ENCODE results near the gene ACKR3. TPM values are rescaled to one million over a fixed set of nuclear protein-coding genes. Genes with fewer than 3 reads are reported as not detected.
A peak's percentile ranks its signal among the peaks of the same experiment; 100 is the strongest.

ACKR3 gene
- total RNA-seq, 3 donors from 2014 or later: 0.16 to 0.73 (median 0.33) TPM

DNA sequence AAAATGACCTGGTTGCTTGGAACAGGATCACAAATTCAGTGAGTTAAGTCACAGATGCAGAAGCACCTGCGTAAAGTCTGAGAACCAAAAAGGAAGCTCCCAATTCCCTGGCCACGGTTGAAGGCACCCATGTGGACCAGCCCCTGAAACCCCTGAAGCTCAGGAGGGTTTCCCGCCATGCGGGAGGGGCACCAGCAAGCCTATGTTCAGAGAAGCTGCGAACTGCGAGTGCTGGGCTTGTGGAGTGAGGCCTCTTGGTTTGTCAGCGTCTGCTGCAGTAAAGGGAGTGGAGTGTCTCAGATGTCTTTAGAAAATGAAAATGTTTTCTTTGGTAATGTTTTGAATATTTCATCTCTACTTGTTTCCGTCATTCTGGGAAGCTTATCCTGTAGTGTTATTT lies 16.1 kb upstream of the ACKR3 start:
- DNase-seq (no peak), ATAC-seq (no peak)
- Mint-ChIP-seq H3K27me3 (ENCODE audit: low read depth) (no peaks in the 10 kb centered on the region), H3K36me3 (ENCODE audit: insufficient read depth) (peaks cover 9% of the 10 kb centered on the region), H3K4me3 (no peak overlapping the region), H3K4me1 (ENCODE audit: low read depth) (peaks cover 81% of the 10 kb centered on the region), H3K9me3 (peaks cover 10% of the 10 kb centered on the region)

DNA sequence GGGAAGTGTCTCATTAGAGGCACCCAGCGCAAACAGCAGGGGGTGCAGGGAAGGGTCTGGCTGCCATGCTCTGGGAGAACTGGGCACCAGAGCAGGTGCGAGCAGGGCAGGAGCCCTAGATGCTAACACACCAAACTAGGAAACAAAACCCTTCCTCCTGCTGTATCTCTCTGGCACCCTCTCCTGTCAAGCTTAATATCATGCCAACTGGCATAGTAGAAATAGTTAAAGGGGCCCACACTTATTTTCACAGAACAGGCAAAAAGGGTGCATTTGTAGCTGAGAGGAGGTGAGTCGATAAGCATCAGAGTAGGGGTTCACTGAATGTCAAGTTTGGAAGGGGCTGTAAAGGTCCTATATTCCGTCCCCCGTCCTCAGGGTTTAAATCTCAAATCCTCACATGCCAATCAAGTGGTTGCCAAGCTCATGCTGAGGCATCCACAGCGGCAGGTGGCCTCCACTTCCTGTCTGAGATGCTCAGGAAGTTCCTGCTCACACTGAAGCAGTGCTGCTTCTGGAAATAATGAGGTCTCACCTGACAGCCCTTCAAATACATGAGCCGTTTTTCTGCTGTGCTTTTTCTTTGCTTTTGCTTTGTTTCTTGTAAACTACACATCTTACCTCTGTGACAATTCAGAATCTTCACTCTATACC lies 14.9 kb upstream of the ACKR3 start:
- no peak for DNase-seq
- Mint-ChIP-seq H3K4me1 (ENCODE audit: low read depth) (peaks cover 79% of the 10 kb centered on the region), H3K4me3 (no peak overlapping the region), H3K36me3 (ENCODE audit: insufficient read depth) (peaks cover 9% of the 10 kb centered on the region), H3K9me3 (peaks cover 10% of the 10 kb centered on the region), H3K27me3 (ENCODE audit: low read depth) (no peaks in the 10 kb centered on the region)
- no peak for ATAC-seq

DNA sequence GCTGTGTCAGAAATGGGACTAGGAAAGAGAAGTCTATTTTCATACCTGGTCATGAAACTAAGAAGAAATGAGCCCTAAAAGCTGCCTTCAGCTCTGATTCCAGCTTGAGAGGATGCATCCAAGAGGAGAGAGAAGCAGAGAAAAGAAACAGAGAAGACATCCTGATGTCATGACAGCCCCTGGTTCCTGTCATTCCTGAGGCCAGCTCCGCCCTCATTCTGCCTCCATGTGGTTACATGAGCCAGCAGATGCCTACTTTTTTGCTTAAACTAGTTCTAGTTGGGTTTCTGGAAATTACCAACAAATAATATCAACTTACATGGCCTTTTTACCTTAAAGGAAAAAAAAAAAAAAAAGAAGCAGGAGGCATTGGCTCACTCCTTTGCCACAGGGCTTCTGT lies 14.1 kb upstream of the ACKR3 start:
- H3K9me3 Mint-ChIP-seq: peaks cover 10% of the 10 kb centered on the region
- no peak overlapping the region for H3K4me3 Mint-ChIP-seq
- peaks cover 77% of the 10 kb centered on the region for H3K4me1 Mint-ChIP-seq (ENCODE audit: low read depth)

DNA sequence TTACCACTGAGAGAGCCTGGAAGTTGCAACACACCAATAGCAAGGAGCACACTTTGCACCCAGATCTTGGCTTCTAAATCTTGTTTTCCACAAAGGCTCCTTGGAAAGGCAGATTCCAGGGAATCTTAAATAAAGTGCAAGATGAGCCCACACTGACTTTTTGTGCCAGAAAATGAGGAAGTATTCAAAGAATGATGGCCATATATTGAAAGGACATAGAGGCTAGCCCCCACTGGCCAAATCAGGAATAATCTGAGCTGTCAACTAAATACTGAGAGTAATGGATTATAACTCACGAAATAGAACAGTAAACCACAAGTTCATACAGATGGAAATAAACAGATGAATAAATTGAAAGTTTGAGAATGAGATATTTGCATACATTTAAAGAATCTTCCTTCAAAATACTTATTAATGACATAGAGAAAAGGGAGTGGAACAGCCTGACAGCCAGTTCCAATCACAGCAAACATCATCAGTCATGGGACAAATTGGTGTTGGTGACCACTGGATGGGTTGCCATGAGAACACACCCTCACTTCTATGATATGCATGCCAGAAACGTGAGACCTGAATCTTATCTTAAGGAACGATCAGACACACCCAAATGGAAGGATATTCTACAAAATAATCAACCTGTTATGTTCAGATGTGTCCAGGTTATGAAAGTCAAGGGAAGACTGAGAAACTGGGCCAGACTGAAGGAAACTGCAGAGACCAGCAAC lies 12.2 kb upstream of the ACKR3 start:
- Mint-ChIP-seq H3K27me3 (ENCODE audit: low read depth) (no peaks in the 10 kb centered on the region), H3K9me3 (peaks cover 10% of the 10 kb centered on the region), H3K36me3 (ENCODE audit: insufficient read depth) (peaks cover 14% of the 10 kb centered on the region), H3K4me3 (no peak overlapping the region), H3K4me1 (ENCODE audit: low read depth) (peaks cover 58% of the 10 kb centered on the region)
- ATAC-seq (no peak), DNase-seq (no peak)

More for the DNA sequence above, 14.1 kb upstream of the ACKR3 start:
- DNase-seq: no peak
- no peaks in the 10 kb centered on the region for H3K27me3 Mint-ChIP-seq (ENCODE audit: low read depth)
- H3K36me3 Mint-ChIP-seq (ENCODE audit: insufficient read depth): peaks cover 9% of the 10 kb centered on the region
- no peak for ATAC-seq

DNA sequence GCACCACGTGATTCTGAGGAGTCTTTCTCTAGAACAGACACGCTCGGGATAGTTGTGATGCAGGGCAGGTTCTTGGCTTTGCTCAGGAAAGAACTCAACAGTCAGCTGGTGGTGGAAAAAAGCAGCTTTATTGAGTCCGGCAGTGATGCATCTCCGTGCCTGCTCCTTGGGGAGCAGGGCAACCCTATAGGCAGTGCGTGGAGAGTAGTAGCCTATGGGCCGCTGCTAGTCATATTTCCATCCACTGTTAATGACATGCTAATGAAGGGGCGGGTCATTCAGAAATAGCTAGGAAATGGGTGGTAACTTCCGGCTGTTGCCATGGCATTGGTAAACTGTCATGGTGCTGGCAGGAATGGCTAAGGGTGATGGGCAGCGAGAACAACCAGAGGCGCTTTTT lies 11.6 kb upstream of the ACKR3 start:
- peaks cover 19% of the 10 kb centered on the region for H3K36me3 Mint-ChIP-seq (ENCODE audit: insufficient read depth)
- ATAC-seq (no peak), DNase-seq (no peak)
- peaks cover 10% of the 10 kb centered on the region for H3K9me3 Mint-ChIP-seq
- H3K27me3 Mint-ChIP-seq (ENCODE audit: low read depth): no peaks in the 10 kb centered on the region
- H3K4me3 Mint-ChIP-seq: no peak overlapping the region
- peaks cover 53% of the 10 kb centered on the region for H3K4me1 Mint-ChIP-seq (ENCODE audit: low read depth)

DNA sequence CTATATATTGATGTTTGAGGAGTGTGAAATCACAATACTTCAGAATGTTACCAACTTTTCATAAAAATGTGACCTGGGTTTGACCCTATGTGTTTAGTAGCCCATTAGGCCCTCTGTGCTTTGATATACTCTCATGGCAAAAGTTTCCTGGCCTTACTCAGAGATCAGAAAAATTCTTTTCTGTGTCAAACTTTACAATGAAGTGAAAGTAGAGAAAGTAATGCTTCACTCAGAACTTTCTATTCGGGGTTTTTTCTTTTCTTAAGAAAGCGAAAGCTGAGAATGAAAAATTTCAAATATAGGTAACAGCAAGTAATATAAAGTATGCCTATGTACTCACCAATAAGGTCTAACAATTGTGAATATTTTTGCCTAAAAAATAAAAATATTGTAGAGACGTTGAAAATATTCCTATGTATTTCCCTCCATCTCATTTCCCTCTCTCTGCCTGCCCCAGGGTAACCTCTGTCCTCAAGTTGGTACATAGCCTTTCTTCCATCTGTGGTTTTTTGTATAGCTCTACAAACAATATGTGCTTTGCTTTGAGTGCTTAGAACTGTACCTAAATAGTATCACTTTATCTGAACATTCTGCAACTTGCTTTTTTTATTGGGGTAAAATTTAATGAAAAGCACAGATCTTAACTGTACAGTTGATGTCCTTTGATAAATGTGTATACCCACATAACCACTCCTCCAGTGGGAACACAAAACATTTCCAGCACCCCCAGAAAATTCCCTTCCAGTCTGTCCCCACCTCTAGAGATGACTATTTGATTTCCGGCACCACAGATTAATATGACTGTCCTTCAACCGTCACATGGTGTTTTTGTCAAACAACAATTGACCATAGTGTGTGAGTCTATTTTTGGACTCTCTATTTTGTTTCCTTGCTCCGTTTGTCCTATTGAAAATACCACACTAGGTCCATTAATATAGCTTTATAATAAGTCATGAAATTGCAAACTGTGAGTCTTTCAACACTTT lies 10.3 kb upstream of the ACKR3 start:
- Mint-ChIP-seq H3K36me3 (ENCODE audit: insufficient read depth) (peaks cover 18% of the 10 kb centered on the region), H3K4me1 (ENCODE audit: low read depth) (peaks cover 44% of the 10 kb centered on the region), H3K27me3 (ENCODE audit: low read depth) (no peaks in the 10 kb centered on the region), H3K4me3 (peak overlapping the region; percentile 42), H3K9me3 (peaks cover 3% of the 10 kb centered on the region)
- ATAC-seq (peak; percentile 72 to 79), DNase-seq (no peak)

DNA sequence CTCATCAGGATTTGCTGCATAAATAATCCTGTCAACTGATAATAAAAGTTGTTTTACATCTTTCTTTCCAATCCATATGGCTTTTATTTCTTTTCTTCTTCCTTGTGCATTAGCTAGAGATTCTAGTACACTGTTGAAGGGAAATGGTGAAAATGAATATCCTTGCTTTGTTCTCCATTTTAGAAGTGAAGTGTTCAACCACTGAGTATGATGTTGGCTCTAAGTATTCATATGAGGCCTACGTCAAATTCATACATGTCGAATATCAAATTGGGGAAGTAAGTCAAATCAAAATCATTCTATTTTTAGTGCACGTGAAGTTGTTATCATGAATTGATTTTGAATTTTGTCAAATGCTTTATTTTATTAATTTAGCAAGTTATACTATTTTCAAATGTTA lies 7.8 kb upstream of the ACKR3 start:
- H3K4me1 Mint-ChIP-seq (ENCODE audit: low read depth): peaks cover 29% of the 10 kb centered on the region
- H3K27me3 Mint-ChIP-seq (ENCODE audit: low read depth): no peaks in the 10 kb centered on the region
- no peak overlapping the region for H3K4me3 Mint-ChIP-seq
- no peak for ATAC-seq
- H3K36me3 Mint-ChIP-seq (ENCODE audit: insufficient read depth): peaks cover 19% of the 10 kb centered on the region
- H3K9me3 Mint-ChIP-seq: no peaks in the 10 kb centered on the region
- DNase-seq: no peak

DNA sequence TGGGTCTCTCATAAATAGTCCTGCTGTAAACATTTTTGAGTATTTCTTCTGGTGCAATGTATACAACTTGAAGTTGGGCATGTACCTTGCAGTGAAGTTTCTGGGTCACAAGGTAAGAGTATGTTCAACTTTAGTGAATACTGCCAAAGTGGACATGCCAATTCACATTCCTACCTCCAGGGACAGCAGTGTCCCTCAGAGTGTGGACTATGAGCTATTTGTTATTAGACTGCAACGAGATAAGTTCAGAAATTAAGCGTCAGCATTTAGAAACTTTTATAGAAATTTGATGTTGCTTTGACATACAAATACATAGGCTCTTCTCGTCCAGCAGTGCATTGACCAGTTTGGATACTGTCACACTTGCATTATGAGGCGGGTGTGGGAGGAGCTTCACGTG lies 7.2 kb upstream of the ACKR3 start:
- Mint-ChIP-seq H3K9me3 (no peaks in the 10 kb centered on the region), H3K27me3 (ENCODE audit: low read depth) (no peaks in the 10 kb centered on the region), H3K36me3 (ENCODE audit: insufficient read depth) (peaks cover 19% of the 10 kb centered on the region), H3K4me1 (ENCODE audit: low read depth) (peaks cover 28% of the 10 kb centered on the region), H3K4me3 (no peak overlapping the region)
- ATAC-seq (no peak), DNase-seq (no peak)

DNA sequence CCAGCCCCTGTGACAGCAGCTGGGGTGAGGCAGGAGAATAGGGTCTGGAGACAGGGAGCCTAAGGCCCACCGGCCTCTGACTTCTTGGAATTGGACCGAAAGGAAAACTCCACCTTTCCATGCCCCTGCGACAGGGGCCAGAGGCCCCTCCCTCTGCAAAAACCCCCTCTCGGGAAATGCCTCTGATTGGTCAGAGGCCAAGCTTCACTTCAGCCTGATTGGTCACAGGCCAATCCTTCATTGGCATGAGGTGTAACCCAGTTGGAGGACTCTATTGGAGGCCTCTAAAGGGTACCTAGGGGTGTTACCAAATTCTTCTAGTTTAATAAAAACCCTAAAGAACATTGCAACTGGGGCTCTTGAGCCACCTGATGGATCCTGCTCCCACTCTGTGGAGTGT lies 5.7 kb upstream of the ACKR3 start:
- Mint-ChIP-seq H3K27me3 (ENCODE audit: low read depth) (no peaks in the 10 kb centered on the region), H3K9me3 (no peaks in the 10 kb centered on the region), H3K4me1 (ENCODE audit: low read depth) (peaks cover 24% of the 10 kb centered on the region), H3K36me3 (ENCODE audit: insufficient read depth) (peaks cover 19% of the 10 kb centered on the region), H3K4me3 (no peak overlapping the region)
- ATAC-seq (no peak), DNase-seq (no peak)

DNA sequence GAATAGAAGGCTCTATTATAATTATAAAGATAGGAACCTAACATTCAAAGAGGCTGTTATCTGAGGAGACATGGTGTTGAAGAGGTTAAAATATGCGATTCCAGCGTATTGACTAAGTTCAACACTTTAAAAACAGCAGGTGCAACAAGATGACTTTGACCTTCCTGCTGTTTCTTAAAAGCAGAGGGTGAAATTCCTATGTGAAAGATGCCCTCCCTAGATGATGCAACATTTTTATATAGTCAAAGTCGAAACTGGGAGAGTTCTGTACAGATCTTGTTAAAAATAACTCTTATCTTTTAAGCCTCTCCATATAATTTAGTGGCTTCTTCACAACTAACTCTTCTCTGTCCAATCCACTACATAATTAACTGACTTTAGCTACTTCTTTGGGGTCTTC lies 4.4 kb upstream of the ACKR3 start:
- DNase-seq (no peak), ATAC-seq (no peak)
- Mint-ChIP-seq H3K4me3 (no peak overlapping the region), H3K9me3 (no peaks in the 10 kb centered on the region), H3K36me3 (ENCODE audit: insufficient read depth) (peaks cover 19% of the 10 kb centered on the region), H3K27me3 (ENCODE audit: low read depth) (no peaks in the 10 kb centered on the region), H3K4me1 (ENCODE audit: low read depth) (peaks cover 22% of the 10 kb centered on the region)

DNA sequence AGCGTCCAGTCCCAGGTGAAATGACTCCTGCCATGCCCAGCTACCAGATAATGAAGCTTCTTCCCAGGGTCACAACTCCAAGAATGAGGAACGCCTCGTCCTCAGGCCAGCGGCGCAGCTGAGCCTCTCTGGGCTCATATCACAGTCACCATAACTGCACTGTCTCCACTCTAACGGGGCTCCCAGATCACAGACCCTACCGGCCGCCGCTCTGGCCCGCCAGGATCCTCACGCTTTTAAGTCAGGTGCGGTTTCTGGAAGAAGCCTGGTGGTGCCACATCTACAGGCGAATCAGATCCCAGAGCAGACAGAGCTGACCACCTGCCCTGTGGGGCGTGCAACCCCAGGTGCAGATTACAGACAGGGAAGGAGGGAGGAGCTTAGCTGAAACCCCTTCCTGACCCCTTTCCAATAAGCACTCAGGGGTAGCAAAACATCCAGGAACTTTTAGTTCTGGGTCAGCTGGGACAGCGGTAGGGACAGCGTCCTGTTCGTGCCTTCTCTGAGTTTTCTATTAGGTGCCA lies 3.7 kb upstream of the ACKR3 start:
- Mint-ChIP-seq H3K27me3 (ENCODE audit: low read depth) (no peaks in the 10 kb centered on the region), H3K9me3 (no peaks in the 10 kb centered on the region), H3K4me3 (no peak overlapping the region), H3K36me3 (ENCODE audit: insufficient read depth) (peaks cover 14% of the 10 kb centered on the region), H3K4me1 (ENCODE audit: low read depth) (peaks cover 20% of the 10 kb centered on the region)
- DNase-seq (no peak), ATAC-seq (no peak)

DNA sequence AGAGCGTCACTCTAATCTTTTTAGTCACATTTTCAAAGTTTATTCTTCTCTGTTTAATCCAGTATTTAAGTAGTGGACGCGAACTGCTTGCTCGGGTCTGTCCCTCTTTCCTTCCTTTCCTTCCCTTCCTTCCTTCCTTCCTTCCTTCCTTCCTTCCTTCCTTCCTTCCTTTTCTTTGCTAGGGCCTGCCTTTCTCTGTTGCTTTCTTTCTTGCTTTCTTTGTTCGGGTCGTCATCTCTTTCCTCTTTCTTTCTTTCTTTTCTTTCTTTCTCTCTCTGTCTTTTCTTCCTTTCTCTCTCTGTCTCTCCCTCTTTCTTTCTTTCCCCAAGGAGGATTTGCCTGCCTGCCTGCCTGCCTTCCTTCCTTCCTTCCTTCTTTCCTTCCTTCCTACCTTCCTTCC lies 3.0 kb upstream of the ACKR3 start:
- DNase-seq (no peak), ATAC-seq (no peak)
- H3K27me3 Mint-ChIP-seq (ENCODE audit: low read depth): no peaks in the 10 kb centered on the region
- peaks cover 12% of the 10 kb centered on the region for H3K36me3 Mint-ChIP-seq (ENCODE audit: insufficient read depth)
- no peaks in the 10 kb centered on the region for H3K9me3 Mint-ChIP-seq
- H3K4me3 Mint-ChIP-seq: no peak overlapping the region
- H3K4me1 Mint-ChIP-seq (ENCODE audit: low read depth): peaks cover 20% of the 10 kb centered on the region

DNA sequence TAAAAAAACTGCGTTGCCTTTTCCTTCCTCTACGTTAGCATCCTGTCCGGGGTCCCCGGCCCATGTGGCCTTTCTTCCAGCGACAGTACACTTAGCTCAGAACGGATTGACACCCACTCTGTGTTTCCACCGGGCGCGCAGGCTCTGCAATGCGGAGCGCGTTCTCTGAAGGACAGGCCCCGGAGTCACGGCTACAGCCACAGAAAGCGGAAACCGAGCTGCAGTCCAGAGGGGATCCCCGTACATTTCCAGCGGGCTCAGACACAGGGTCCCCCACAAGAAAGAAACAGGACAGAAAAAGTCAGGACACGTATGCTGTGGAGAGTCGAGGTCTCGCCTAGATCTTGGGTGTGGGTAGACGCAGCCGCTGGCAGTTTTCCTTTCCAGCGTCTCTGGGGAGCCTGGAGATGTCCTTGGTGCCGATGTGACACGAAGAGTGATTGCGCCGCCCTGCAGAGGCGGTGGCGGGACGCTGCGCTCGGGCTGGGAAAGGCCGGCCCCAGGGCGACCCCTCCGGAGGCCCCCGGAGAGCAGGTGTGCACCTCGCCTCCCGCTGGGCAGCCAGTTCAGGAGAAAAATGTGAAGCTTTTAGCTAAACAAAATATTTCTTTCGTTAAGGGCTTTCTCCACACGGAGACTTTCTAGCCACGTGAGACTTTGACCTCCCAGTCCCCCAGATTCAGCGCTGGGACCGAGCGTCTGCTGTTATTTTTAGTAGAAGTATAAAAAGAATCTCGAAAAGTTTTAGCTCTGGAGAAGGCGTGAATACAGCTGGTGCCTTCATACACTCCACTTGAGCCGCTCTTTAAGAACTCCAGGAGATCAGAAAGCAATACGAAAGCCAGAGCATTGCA lies 1.3 kb upstream of the ACKR3 start:
- Mint-ChIP-seq H3K4me3 (peak overlapping the region; percentile 80), H3K36me3 (ENCODE audit: insufficient read depth) (peaks cover 5% of the 10 kb centered on the region), H3K27me3 (ENCODE audit: low read depth) (no peaks in the 10 kb centered on the region), H3K9me3 (no peaks in the 10 kb centered on the region), H3K4me1 (ENCODE audit: low read depth) (peaks cover 20% of the 10 kb centered on the region)
- peak; percentile 49 for ATAC-seq
- DNase-seq: no peak

Measured in activated T-cell treated with anti-CD3 and anti-CD28 coated beads, Interleukin-2, amount 50 U/mL, for 4 hours (primary cell).